Stimulated activated CD4-positive, alpha-beta T cell treated with anti-CD3 and anti-CD28 coated beads, Interleukin-2, amount 100 ng/mL, for 48 hours (primary cell): ENCODE data around the gene SLC25A45.

Experiments used
- DNase-seq, 2 donors: peaks; one replicate each; pipeline ENCODE4 v3.0.0-alpha.2; 2020

SLC25A45 gene, protein sequence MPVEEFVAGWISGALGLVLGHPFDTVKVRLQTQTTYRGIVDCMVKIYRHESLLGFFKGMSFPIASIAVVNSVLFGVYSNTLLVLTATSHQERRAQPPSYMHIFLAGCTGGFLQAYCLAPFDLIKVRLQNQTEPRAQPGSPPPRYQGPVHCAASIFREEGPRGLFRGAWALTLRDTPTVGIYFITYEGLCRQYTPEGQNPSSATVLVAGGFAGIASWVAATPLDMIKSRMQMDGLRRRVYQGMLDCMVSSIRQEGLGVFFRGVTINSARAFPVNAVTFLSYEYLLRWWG

DNA sequence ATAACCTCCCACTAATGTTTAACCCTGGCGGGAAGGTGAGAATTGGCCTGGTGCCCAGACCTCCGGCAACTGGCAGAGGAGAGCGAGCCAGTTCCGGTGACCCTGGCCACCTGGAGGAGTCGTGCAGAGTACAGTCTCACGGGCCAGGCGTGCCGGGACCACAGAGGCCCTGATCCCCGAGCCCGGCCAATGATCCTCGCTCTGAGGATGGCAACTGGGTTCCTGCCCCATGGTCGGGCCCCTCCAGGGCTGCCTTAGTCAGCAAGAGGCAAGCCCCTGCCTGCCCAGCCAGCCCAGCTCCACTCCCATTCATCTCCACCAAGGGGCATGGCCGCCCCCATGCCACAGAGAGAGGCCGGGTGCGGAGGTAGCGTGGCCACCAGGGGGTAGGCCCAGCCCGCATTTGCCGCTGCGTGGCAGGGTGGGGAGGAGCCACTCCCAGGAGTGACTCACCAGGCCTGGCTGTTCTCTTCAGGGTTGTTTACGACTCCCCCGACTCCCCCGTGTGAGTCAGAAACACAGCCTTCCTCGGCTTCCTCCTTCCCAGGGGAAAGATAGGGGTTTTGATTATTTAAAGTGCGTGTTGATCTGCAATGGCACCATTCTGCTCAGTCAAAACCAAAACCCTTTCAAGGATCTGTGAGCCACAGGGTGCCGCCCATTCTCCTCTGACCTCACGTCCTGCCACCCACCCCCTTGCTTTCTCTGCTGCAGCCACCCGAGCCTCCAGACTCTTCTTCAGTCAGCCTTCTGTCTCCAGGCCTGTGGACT lies at the start of gene SLC25A45:
Gene SLC25A45, minus strand, starts transcription at position 614 of the 771 bp plus-strand sequence. CDS start 695 bp downstream, outside the sequence.
- peak; percentile 85 to 88 for DNase-seq

DNA sequence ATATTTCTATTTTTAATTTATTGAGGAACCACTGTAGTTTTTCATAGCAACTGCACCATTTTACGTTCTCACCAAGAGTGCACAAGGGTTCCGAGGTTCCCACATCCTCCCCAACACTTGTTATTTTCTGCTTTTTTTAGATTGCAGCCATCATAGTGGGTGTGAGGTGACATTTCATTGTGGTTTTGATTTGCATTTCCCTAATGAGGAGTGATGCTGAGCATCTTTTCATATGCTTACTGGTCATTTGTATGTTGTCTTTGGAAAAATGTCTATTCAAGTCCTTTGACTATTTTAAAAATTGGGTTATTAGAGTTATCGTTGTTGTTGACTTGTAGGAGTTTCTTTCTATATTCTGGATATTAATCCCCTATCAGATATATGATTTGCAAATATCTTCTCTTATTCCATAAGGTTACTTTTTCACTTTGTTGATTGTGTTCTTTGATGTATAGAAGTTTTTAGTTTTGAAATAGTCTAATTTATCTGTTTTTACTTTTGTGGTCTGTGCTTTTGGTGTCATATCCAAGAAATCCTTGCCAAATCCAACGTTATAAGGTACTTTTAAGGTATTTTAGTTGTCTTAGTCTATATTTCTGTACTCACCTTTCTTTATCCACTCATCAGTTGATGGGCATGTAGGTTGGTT lies 49.1 kb upstream of the SLC25A45 start:
- DNase-seq, result no peak

DNA sequence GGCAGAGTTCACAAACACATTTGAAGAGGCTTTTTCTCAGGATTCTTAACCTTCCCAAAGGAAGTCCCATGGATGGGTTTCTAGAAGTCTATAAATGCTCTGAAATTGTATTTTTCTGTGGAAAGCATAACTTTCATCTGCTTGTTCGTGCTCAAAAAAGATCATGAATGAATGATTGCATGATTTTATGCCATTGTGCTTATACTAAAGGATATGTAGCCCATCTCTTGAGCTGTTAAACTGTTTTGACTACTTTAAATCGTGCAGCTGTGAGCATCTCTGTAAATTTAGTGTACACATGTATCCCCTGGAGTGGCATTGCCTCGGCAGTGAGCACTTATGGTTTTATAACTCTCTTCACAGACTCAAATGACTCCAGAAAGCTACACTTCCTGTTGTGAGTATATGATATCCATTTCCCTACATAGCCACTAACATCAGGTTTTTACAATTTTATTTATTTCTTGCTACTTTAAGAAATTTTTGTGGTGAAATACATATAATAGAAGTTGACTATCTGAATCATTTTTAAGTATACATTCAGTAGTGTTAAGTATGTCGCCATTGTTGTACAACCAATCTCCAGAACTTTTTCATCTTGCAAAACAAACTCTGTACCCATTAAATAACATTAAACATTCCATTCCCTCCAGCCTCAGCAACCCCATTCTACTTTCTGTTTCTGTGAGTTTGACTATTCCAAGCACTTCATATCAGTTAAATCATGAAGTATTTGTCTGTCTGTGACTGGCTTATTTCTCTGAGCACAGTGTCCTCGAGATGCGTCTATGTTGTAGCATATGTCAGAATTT lies 48.2 kb upstream of the SLC25A45 start:
- no peak for DNase-seq

DNA sequence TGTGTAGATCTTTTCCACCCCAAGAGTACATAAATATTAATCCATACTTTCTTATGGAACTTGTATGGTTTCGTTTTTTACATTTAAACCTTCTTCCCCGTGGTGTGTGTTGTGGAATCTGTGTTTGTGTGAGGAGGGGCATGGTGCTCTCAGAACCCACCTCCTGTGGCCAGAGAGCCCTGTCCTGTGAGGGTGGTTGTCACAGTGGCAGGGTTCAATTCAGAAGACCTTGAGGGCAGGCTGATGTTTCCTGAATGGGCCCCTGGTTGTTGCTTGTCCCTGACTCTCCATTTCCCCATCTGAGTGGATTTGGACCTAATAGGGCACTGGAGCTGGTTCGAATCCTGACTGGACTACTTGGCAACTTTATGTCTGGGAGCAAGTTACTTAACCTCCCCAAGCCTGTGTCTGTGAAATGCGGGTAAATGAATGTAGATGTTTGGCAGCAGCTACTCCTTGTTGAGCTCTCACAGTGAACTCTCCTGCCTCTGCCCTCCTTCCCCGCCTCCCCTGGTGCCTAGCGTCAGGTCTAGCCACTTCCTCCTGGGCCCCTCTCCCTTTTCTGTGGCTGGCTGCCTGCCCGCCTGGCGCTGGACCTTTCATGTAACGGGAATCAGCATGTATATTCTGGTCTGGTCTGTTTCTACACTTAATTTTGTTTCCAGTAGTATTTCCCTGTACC lies 47.4 kb upstream of the SLC25A45 start:
- no peak for DNase-seq

DNA sequence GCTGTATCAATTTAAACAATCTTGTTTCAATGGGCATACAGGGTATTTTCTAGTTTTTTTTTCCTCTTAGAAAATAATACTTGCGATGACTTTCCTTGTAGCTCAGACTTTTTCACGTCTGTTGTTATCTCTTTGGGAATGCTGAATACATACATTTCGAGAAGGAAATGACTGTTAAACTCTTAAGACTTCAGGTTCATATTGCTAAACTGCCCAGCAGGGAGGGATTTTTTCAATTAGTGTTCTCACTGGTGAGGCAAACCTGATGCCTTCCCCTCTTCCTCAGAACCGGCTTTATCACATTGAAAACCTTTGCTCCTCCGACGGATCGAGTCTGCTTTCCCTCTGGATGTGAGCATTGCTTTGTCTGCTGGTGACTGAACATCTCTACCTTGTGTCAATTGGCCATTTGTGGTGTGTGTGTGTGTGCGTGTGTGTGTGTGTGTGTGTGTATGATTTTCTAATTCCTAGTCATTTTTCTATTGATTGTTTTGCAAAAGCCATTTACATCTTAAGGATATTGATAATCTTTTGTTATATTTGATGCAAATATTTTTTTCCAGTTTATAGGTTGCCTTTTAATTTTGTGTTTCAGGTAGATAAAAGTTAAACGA lies 46.7 kb upstream of the SLC25A45 start:
- no peak for DNase-seq

DNA sequence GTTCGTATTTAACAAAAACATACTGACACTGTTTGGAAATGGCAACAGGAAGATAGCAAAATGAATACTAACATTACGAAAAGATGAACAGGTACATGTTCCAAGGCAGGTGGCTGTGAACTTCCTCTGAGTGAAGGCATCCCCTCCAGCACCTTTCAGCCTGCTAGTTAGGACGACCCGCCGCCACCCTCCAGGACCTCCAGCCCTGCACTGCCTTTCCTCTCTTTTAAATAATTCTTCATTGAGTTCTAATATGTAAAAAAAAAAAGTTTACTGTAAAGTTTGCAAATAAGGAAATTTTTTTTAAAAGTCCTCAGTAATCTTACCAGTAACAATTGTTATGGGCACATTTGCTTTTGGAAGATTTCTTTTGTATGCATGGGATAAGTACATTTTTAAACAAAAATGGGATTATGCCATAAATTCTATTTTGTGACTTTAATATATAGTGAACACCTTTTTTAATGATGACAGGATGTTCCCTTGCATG lies 46.2 kb upstream of the SLC25A45 start:
- DNase-seq, result no peak

DNA sequence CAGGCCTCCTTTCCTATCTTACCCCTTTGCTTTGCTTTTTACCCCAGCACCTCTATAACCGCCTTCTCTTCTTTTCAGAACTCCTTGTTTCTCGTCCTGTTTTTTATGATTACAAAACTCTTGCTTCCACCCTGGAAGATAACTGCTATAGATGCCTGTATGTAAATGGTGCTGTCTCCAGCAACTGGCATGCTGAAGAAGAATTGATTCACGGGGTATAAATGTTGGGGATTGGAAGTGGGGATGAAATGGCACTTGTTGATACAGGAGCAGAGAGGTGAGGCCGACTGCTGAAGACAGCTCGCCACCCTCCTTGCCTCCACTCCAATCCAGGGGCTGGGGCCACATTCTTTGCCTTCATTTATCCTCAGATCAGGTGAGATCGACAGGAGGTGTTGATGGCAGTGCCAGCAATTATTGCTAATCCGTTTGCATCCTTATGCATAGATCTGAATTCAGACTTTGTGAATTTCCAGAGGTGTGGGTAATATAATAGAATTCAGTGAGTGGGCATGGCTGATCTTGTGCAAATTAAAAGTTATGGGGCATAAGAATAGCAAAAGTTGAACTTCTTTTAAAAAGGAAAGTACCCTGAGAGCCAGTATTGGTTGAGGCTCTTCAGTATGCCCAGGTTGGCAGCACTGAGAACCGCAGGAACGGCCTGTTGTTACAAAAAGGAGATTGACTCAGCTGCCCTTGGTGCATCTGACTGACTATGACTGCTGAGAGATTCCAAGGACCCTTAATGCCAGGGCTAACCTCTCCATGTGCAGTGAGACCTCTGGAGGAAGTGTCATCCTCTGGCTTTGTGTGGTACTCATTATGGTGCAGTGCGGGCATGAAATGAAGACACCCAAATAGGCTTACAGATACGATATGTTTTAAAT lies 45.5 kb upstream of the SLC25A45 start:
- DNase-seq, result no peak

DNA sequence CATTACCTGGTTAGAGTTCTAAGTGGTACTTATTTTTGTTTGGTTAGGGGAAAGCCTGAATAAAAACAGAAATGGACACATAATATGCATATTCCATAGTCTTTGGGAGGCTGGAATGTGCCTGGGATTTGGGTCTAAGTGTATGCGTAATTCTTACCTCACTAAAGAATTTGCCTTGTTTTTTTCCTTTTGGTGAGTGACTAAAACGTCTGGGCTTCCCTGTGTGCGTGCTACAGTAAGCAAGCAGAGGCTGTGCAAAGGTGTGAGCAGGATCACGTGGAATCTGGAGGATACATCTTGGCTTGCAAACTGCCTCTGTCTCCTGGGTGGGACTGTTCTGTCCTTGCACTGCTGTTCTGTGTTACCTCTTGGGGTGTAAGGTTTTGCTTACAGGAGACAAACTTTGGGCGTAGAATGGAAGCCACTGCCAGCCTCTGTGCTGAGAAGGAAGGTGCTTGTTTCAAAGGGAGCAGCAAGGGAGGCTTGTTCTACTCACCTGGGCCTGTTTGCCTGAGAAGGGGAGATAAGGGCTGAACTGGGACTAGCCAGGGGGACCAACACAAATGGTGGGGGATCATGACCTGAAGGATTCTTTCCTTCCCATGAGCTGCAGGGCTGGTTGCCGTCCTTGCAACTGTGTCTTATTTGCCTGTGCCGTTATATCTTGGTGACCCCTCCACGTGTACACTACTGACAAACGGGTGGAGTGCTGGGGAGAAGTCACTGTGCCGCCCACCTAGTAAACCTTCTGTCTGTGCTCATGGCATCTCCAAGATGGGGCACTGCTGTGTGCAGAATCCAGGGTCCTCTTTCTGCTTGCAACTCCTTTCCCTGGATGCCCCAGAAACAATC lies 44.6 kb upstream of the SLC25A45 start:
- DNase-seq, result no peak

DNA sequence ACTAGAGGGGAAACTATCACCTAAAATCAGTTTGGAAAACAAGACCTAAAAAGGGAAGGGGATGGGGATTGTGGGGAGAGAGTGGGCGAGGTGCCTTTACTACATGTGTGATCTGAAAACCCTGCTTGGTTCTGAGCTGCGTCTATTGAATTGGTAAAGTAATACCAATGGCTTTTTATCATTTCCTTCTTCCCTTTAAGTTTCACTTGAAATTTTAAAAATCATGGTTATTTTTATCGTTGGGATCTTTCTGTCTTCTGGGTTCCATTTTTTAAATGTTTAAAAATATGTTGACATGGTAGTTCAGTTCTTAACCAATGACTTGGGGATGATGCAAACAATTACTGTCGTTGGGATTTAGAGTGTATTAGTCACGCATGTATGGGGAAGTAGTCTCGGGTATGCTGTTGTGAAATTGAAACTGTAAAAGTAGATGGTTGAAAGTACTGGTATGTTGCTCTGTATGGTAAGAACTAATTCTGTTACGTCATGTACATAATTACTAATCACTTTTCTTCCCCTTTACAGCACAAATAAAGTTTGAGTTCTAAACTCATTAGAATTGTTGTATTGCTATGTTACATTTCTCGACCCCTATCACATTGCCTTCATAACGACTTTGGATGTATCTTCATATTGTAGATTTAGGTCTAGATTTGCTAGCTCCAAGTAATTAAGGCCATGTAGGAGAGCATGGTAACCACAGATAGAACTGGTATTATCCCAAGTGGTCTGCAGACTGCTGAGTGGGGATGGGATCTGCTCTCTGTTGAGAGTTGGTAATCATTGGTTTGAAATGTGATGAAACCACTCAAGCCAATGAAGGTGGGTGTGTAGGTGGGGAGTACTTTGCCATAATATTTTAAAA lies 43.8 kb upstream of the SLC25A45 start:
- DNase-seq, result no peak

DNA sequence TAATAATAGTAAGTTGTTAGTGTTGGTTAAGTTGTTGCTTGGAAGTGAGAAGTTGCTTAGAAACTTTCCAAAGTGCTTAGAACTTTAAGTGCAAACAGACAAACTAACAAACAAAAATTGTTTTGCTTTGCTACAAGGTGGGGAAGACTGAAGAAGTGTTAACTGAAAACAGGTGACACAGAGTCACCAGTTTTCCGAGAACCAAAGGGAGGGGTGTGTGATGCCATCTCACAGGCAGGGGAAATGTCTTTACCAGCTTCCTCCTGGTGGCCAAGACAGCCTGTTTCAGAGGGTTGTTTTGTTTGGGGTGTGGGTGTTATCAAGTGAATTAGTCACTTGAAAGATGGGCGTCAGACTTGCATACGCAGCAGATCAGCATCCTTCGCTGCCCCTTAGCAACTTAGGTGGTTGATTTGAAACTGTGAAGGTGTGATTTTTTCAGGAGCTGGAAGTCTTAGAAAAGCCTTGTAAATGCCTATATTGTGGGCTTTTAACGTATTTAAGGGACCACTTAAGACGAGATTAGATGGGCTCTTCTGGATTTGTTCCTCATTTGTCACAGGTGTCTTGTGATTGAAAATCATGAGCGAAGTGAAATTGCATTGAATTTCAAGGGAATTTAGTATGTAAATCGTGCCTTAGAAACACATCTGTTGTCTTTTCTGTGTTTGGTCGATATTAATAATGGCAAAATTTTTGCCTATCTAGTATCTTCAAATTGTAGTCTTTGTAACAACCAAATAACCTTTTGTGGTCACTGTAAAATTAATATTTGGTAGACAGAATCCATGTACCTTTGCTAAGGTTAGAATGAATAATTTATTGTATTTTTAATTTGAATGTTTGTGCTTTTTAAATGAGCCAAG lies 42.9 kb upstream of the SLC25A45 start:
- DNase-seq, result peak in 1 of 2 donors; percentile 73

DNA sequence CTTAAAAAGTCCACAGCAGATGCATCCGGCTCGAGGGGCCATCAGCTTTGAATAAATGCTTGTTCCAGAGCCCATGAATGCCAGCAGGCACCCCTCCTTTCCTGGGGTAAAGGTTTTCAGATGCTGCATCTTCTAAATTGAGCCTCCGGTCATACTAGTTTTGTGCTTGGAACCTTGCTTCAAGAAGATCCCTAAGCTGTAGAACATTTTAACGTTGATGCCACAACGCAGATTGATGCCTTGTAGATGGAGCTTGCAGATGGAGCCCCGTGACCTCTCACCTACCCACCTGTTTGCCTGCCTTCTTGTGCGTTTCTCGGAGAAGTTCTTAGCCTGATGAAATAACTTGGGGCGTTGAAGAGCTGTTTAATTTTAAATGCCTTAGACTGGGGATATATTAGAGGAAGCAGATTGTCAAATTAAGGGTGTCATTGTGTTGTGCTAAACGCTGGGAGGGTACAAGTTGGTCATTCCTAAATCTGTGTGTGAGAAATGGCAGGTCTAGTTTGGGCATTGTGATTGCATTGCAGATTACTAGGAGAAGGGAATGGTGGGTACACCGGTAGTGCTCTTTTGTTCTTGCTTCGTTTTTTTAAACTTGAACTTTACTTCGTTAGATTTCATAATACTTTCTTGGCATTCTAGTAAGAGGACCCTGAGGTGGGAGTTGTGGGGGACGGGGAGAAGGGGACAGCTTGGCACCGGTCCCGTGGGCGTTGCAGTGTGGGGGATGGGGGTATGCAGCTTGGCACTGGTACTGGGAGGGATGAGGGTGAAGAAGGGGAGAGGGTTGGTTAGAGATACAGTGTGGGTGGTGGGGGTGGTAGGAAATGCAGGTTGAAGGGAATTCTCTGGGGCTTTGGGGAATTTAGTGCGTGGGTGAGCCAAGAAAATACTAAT lies 42.0 kb upstream of the SLC25A45 start:
- DNase-seq, result no peak

DNA sequence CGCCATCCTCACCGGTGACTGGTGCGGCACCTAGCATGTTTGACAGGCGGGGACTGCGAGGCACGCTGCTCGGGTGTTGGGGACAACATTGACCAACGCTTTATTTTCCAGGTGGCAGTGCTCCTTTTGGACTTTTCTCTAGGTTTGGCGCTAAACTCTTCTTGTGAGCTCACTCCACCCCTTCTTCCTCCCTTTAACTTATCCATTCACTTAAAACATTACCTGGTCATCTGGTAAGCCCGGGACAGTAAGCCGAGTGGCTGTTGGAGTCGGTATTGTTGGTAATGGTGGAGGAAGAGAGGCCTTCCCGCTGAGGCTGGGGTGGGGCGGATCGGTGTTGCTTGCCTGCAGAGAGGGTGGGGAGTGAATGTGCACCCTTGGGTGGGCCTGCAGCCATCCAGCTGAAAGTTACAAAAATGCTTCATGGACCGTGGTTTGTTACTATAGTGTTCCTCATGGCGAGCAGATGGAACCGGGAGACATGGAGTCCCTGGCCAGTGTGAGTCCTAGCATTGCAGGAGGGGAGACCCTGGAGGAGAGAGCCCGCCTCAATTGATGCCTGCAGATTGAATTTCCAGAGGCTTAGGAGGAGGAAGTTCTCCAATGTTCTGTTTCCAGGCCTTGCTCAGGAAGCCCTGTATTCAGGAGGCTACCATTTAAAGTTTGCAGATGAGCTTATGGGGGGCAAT lies 41.2 kb upstream of the SLC25A45 start:
- DNase-seq, result no peak

DNA sequence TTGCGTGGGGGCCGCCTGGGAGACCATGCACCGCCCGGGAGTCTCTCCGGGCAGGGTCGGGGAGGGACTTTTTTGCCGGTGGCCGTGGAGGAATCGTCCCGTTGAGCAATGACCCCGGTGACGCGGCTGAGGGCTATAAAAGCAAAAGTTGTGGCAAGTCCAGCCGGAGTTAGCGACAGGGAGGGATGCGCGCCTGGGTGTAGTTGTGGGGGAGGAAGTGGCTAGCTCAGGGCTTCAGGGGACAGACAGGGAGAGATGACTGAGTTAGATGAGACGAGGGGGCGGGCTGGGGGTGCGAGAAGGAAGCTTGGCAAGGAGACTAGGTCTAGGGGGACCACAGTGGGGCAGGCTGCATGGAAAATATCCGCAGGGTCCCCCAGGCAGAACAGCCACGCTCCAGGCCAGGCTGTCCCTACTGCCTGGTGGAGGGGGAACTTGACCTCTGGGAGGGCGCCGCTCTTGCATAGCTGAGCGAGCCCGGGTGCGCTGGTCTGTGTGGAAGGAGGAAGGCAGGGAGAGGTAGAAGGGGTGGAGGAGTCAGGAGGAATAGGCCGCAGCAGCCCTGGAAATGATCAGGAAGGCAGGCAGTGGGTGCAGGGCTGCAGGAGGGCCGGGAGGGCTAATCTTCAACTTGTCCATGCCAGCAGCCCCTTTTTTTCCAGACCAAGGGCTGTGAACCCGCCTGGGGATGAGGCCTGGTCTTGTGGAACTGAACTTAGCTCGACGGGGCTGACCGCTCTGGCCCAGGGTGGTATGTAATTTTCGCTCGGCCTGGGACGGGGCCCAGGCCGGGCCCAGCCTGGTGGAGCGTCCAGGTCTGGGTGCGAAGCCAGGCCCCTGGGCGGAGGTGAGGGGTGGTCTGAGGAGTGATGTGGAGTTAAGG lies 40.4 kb upstream of the SLC25A45 start, which contains the start of gene NEAT1:
Gene NEAT1, plus strand, starts transcription at position 166 of the 883 bp plus-strand sequence.
- peak; percentile 96 to 97 for DNase-seq

DNA sequence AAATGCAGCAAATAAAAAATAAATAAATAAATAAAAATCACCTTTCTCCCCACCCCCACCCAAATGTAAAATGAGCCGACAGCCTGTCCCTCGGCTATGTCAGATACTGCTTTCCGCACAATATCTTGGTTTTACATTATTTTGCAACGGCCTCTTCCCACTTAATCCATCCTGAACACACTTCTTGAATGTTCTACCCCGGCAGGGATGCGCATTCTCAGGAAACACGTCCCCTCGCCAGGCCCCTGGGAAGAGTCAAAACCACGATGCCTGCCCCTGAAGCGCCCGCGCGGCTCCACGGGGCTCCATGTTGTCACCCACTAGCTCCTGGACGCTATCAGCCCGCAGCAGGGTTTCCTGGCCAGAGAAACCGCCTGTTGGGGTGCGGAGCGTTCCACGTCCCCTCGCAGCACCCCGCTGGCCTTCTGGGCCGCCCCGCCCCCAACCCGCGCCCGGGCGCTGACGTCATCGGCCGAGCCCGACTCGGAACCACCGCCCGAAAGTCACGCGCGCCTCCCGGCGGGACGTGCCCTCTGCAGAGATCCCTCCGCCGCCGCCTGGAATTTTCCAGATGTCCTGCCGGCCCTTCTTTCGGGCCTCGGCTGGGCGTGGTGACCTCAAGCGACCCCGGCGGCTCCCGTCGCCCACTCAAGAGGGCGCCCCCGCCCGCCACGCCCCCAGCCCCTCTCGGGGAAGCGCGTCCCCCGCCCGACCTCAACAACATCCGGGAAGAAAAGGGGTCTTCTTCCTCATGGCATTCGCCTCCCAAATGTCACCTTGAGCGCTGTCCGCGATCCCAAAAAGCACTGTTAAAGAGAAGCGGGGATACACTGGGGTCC lies 39.6 kb upstream of the SLC25A45 start:
- peak; percentile 97 to 98 for DNase-seq
